HG02759 (cell line): Measurements from ENCODE around the gene AKR7A2.
"Not testable (repeated sequence)": the region's sequence is repeated elsewhere in the genome, so short reads cannot be mapped to it uniquely, and the experiment has no call there.

Experiments used
- ATAC-seq: cut with Tn5 transposase; IDR thresholded peaks from one replicate; pipeline ENCODE4 v1.9.1; 2021; ENCODE audit warnings: mild to moderate bottlenecking, moderate library complexity; ENCODE audit not compliant: unreplicated experiment

Gene AKR7A2

GRCh38 chr1:19268445-19268844 lies 43.5 kb downstream of the AKR7A2 start:
- ATAC-seq, result no peak

DNA sequence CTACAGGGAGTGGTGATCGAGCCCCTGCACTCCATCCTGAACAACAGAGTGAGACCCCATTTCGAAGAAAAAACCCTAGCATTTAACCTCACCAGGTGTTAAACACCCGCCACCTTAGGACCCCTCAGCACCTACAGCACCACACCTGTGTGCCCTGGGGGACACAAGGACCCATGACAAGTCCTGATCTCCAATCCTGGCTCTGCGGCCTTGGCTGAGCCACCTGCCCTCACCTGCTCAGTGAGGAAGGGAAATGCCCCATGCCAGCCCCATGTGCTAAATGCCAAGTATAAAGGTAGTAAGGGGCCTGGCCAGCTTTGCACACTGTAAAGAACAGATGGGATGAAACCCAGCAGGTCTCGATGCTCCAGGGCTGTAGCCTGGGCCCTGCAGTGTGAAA lies 49.2 kb downstream of the AKR7A2 start:
- no peak for ATAC-seq

GRCh38 chr1:19262047-19262446 lies 49.9 kb downstream of the AKR7A2 start:
- no peak for ATAC-seq

DNA sequence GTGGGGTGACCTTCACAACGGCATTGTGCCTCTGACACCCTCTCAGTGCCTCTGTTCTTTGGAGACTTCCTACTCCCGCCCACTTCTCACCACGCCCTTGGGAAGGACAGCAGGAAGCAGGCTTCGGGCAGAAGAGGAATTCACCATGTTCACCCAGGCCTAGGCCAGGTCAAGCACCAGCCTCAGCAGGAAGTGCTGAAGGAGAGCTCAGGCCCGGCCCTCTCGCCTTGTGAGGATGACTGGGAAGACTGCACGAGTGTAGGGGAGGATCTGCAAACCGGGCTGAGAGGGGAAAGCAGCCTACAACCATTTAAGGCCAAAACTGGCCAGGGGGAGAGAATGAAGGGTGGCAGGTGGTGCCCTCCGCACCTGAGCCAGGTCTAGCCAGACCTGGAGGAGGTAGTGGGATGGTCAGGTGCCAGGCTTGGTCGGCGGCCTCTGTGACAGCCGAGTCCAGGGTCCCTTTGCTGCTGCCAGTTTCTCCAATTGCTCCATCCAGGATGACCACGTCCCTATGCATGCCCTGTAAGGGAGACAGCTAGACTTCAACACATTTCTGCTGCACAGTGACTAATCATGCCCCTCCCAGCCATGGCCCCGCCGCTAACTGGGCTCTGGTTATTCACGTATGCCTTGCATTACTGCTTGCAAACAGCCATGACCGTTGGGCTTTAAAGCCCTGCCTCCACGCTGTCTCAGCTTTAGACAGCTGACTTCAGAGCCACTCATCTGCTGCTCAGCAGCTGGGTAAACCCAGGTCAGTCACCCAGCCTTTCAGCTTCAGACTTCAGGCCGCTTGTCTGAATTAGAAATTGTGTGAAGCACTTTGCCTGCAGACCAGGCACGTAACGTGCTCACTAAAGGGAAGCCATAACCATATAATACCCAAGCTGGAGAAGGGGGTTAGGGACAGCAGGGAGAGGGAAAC lies 51.5 kb downstream of the AKR7A2 start:
- no peak for ATAC-seq

DNA sequence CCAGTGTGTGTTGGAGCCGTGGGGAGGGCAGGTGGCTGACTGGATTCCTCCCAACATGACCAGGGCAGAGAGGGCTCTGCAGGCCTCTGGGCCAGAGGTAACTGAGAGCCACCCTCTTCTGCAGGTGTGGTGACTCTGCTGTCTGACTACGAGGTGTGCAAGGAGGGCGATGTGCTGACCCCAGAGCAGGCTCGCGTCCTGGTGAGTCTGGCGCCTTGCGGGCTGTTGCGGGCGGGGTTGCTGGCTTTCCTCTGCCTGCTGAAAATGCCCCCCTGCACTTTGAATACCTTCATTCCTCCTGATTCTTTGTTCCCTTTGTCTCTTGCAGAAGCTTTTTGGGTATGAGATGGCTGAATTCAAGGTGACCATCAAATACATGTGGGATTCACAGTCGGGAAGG lies 53.6 kb downstream of the AKR7A2 start:
- ATAC-seq, result no peak

GRCh38 chr1:19257178-19257914 lies 54.6 kb downstream of the AKR7A2 start:
- no peak for ATAC-seq

- not testable (repeated sequence) for ATAC-seq
Observed at GRCh38 chr1:19256301-19256700, 55.6 kb downstream of the AKR7A2 start.

- no peak for ATAC-seq
Observed at GRCh38 chr1:19255288-19255687, 56.7 kb downstream of the AKR7A2 start.

GRCh38 chr1:19254416-19254815 lies 57.5 kb downstream of the AKR7A2 start:
- no peak for ATAC-seq
